GM12892 (cell line): Measurements from ENCODE around the gene CASP9.
"Not testable (repeated sequence)": the region's sequence is repeated elsewhere in the genome, so short reads cannot be mapped to it uniquely, and the experiment has no call there.

Experiments used
- POLR2A ChIP-seq: IDR thresholded peaks from 2 replicates; pipeline ENCODE4 v1.6.1; 2011; ENCODE audit warnings: low read depth, low read length, control low read depth
- POLR2AphosphoS5 ChIP-seq: IDR thresholded peaks from 2 replicates; pipeline ENCODE4 v1.6.1; 2011; ENCODE audit warnings: low read depth, low read length, control low read depth
- TAF1 ChIP-seq: IDR thresholded peaks from 2 replicates; pipeline ENCODE4 v1.6.1; 2011; ENCODE audit warnings: low read depth, mild to moderate bottlenecking, control low read depth, low read length, borderline replicate concordance

- not testable (repeated sequence) for TF ChIP-seq POLR2A, POLR2AphosphoS5, TAF1
Measured at GRCh38 chr1:15486844-15487610, 37.0 kb downstream of the CASP9 start.
